Heart right ventricle (tissue), 16 donors: ENCODE measurements around the gene SECISBP2. TPM values are rescaled to one million over a fixed set of nuclear protein-coding genes. Genes with fewer than 3 reads are reported as not detected.

Experiments used
- ATAC-seq, 8 donors: fragments of 200-7000 bp; cut with Tn5 transposase; one replicate each; pipeline ENCODE4 v1.9.1; 2020; ENCODE audit warnings: mild to moderate bottlenecking in 8 of 8, moderate library complexity in 8 of 8, moderate number of reproducible peaks in 1 of 8
- DNase-seq, 2 donors: peaks; one replicate each; pipeline ENCODE4 v3.0.0-alpha.2; 2020
- H3K27ac ChIP-seq, 10 donors: fragments of 200-600 bp; sonication (generic) in 2 of 10; one replicate each; pipeline versions ENCODE4 v1.5.0 to v1.8.0; 2020 to 2022; ENCODE audit warnings: mild to moderate bottlenecking in 3 of 10
- H3K27me3 ChIP-seq, 7 donors: fragments of 200-600 bp; one replicate each; pipeline ENCODE4 v1.8.0; 2021 to 2022; ENCODE audit warnings: mild to moderate bottlenecking in 2 of 7
- H3K36me3 ChIP-seq, 9 donors: fragments of 200-600 bp; sonication (generic) in 1 of 9; one replicate each; pipeline versions ENCODE4 v1.5.0 to v1.8.0; 2020 to 2022; ENCODE audit warnings: mild to moderate bottlenecking in 2 of 9
- H3K4me1 ChIP-seq, 9 donors: fragments of 200-600 bp; sonication (generic) in 1 of 9; one replicate each; pipeline versions ENCODE4 v1.5.0 to v1.8.0; 2020 to 2022; ENCODE audit warnings: mild to moderate bottlenecking in 4 of 9
- H3K4me3 ChIP-seq, 10 donors: fragments of 200-600 bp; sonication (generic) in 2 of 10; one replicate each; pipeline versions ENCODE4 v1.5.0 to v1.8.0; 2020 to 2022; ENCODE audit warnings: mild to moderate bottlenecking in 7 of 10, moderate library complexity in 2 of 10
- H3K9me3 ChIP-seq, 11 donors: fragments of 200-600 bp in 10 of 11; sonication (generic) in 2 of 11; one replicate each; pipeline versions ENCODE4 v1.5.0 to v1.8.0; 2013 to 2022; ENCODE audit warnings: mild to moderate bottlenecking in 2 of 11, control low read depth in 1 of 11, moderate library complexity in 1 of 11
- WGBS, 2 donors: extraction: QIAGEN DNeasy Blood & Tissue Kit; methylation state at CpG; one replicate each; pipeline ENCODE4 v1.1.7; 2013; ENCODE audit warnings: inconsistent platforms in 1 of 2; 5-methylcytosine and 5-hydroxymethylcytosine counted together
- intact Hi-C, 10 donors: fragments of 100-400 bp; cut with DNase I; formaldehyde crosslinking; loops; one replicate each; pipeline versions ENCODE4 v1.11.1 to v1.14.2; 2022
- polyA plus RNA-seq, 2 donors: library from polyadenylated mRNA; stranded (reverse); fragments of 200-250 nt; gene quantifications; one replicate each; pipeline ENCODE4 v1.2.3, GENCODE V29; 2013
- total RNA-seq, 10 donors: library from RNA; stranded (reverse); fragmentation: NEBNext Ultra II Directional in 3 of 10; extraction: Animal tissue kit (Norgen Biotek cat#: 25700) in 3 of 10; gene quantifications; one replicate each; pipeline versions ENCODE4 v1.2.1 to v1.2.4, GENCODE V29; 2021 to 2023
- TF ChIP-seq, protein P1 (sequence below), 9 donors: fragments of 200-600 bp; sonication (generic) in 2 of 9; IDR thresholded peaks; one replicate each; pipeline versions ENCODE4 v1.5.0 to v1.8.0; 2021 to 2022; ENCODE audit warnings: antibody characterized with exemption in 9 of 9, mild to moderate bottlenecking in 5 of 9, moderate library complexity in 1 of 9
- donor health status: Arrhythmogenic right ventricular cardiomyopathy.
- donor health status: ischemic (EF 13 %, LVEDD 7.1; RV severe dilation, severe dysfunction).
- donor health status: healthy with polysubstance abuse.
- donor health status: DM: no; HTN: yes; CAD: no.
- donor health status: DM: no; HTN: no; CAD: no.
- donor health status: ischemic (EF 25% LVEDD 6.9; RV normal size, moderate dysfunction).
- donor health status: ischemic (EF 25% LVEDD 5.7; RV mildly dilated, moderate dysfunction).
- donor health status: healthy.
- donor health status: DM: yes; HTN: yes; CAD: no.
- donor health status: Ischemic cardiomyopathy.
- donor health status: ischemic (EF 35%, LVEDD 5.7; RV mildly dilated, moderate dysfunction).
- donor health status: nonischemic (EF 11% LVEDD 7.7; RV severe dilation, severe dysfunction).
- donor health status: DM: yes; HTN: yes; CAD: no.
- donor health status: PGD.
- donor health status: ischemic (EF 29% LVEDD 5.4; RV normal size, mild dysfunction).
- donor health status: nonischemic (EF 23%, LVEDD 6.1; RV moderate dilation, normal function).

SECISBP2 gene
- total and polyA plus RNA-seq, 12 donors = 13.9 to 20.1 (median 17.0) TPM

DNA sequence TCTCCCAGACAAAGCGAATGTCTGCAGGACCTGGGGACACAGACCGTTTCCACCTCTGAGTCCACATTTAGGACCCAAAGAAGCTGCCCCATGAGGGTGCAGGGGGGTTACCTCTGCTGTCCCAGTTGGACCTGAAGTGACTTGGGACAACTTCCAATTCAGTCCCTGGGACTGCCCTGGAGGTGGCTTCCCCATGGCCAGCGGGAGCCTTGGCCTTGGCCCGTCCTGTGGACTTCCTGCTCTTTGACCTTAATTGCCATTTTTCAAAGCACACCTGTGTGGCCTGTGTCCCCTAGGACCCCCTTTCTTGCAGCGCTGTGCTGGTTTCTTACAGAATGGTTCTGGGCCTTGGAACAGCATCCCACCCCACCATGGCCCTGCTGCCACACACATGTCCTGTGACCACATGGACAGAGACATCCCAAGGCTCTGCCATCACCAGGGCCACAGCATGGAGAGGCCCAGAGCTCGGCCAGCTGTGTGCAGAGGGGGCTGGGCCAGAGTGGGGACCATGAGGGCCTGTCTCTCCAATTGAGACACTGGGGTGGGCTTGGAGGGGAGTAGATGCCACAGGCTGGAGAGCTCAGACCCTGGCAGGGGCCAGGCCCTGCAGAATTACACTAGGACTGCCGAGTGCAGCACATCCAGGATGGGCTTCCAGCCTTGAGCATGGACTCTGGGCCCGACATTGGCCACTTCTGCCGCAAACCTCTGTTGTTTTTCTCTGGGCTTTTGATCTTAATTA, 45.8 kb downstream of the SECISBP2 start:
- Histone ChIP-seq H3K4me3 (no peak overlapping the region), H3K27ac (no peak overlapping the region), H3K27me3 (no peaks in the 10 kb centered on the region), H3K9me3 (no peaks in the 10 kb centered on the region), H3K4me1 (peaks cover 5 to 21% (median 17%) of the 10 kb centered on the region in 9 donors), H3K36me3 (peaks cover 0 to 50% (median 18%) of the 10 kb centered on the region in 9 donors)
- DNase-seq (no peak), ATAC-seq (no peak)
- WGBS, 2 donors = 93% methylated on average over 9 of the region's 9 CpGs
- TF ChIP-seq, protein P1, sequence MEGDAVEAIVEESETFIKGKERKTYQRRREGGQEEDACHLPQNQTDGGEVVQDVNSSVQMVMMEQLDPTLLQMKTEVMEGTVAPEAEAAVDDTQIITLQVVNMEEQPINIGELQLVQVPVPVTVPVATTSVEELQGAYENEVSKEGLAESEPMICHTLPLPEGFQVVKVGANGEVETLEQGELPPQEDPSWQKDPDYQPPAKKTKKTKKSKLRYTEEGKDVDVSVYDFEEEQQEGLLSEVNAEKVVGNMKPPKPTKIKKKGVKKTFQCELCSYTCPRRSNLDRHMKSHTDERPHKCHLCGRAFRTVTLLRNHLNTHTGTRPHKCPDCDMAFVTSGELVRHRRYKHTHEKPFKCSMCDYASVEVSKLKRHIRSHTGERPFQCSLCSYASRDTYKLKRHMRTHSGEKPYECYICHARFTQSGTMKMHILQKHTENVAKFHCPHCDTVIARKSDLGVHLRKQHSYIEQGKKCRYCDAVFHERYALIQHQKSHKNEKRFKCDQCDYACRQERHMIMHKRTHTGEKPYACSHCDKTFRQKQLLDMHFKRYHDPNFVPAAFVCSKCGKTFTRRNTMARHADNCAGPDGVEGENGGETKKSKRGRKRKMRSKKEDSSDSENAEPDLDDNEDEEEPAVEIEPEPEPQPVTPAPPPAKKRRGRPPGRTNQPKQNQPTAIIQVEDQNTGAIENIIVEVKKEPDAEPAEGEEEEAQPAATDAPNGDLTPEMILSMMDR (IDR thresholded peaks at IDR 0.05) = no peak
- intact Hi-C loops = no loop called here

DNA sequence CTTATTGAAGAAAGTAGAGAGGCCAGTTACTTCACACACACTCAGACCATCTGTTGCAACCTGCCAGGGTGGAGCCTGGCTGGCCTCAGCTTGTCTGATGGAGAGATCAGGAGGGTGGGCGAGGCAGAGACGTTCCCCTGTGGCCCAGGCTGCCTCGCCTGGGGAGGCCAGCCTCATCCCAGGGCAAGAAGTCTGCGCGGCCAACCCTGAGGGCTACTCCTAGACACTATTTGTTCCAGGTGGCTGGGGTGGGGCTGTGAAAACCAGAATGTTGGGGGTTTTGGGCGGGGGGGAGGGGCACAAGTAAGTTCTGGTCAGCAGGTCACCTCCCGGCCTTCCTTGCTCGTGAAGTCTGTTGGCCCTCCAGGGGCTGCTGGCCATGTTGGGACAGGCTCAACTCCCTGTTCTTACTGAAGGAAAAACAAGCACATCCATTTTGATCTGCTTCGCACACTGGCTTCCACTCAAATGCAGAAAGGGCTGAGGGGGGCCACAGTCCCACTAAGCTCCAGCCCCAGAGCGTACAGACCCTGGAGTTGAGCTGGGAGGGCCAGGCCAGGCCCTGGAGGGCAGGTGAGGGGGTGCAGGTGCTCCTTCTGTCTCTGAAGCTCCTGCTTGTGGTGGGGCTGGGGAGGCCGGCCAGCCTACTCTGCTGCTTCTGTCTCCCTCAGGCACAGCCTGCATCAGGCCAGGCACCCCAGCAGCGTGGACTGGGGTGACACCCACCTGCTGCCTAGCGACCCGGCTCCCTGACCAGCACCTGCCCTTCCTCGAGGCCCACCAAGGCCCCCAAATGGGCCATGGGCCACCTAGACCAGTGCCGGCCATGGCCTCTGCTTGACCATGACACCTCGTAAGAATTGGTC, 46.6 kb downstream of the SECISBP2 start:
- Histone ChIP-seq H3K4me3 (no peak overlapping the region), H3K9me3 (no peaks in the 10 kb centered on the region), H3K36me3 (peaks cover 0 to 42% (median 18%) of the 10 kb centered on the region in 9 donors), H3K27me3 (no peaks in the 10 kb centered on the region), H3K4me1 (peaks cover under 1 to 13% (median 9%) of the 10 kb centered on the region in 9 donors), H3K27ac (no peak overlapping the region)
- 93 to 94% methylated on average over 17 of the region's 17 CpGs for WGBS, 2 donors
- intact Hi-C loops = no loop called here
- TF ChIP-seq, protein P1 (IDR thresholded peaks at IDR 0.05) = no peak
- ATAC-seq (no peak), DNase-seq (no peak)

DNA sequence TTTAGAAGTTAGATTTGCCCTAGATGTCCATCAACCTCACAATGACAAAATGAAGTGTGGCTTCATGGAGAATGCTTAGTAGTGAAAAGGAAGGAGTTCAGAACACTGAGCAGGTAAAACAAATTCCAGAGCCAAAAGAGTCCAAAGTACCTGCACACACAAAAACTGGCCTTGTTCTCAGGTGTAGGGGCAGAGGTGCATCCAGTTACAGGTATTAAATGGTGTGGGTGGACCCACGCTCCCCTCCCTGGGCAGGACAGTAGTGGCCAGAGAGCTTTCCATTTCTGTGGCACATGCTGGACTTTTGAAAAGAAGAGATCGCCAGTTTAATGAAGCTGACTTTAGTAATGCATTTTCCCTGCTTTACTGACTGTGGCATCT, 47.2 kb downstream of the SECISBP2 start:
- ATAC-seq = no peak
- no peak overlapping the region for H3K27ac ChIP-seq
- TF ChIP-seq, protein P1 (IDR thresholded peaks at IDR 0.05) = no peak
- no peak for DNase-seq
- no peaks in the 10 kb centered on the region for H3K27me3 ChIP-seq
- H3K4me1 ChIP-seq = peaks cover 0 to 6% (median 2%) of the 10 kb centered on the region in 9 donors
- WGBS, 2 donors = 95 to 98% methylated on average over 2 of the region's 2 CpGs
- peaks cover 0 to 35% (median 18%) of the 10 kb centered on the region in 9 donors for H3K36me3 ChIP-seq
- intact Hi-C loops = no loop called here
- H3K9me3 ChIP-seq = no peaks in the 10 kb centered on the region
- H3K4me3 ChIP-seq = no peak overlapping the region

DNA sequence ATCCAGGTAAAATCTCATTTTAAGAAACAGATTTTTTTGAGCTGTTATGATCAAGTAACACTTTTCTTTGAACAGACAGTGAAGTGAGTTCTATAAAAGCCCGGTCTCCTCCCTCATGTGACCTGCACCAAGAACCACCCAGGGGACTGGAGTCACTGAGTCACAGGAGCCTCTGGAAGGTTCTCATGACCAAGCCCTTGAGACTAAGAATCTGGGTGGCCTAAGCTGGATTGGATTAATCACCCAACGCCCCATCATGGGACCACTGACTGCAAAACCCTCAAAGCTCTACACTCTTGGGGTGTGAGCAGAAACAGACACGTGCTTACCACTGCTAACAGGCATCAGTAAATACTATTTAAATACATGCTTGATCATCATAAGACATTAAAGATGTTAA, 48.4 kb downstream of the SECISBP2 start:
- 88 to 90% methylated on average over 3 of the region's 3 CpGs for WGBS, 2 donors
- ATAC-seq = no peak
- peaks cover 0 to 24% (median 6%) of the 10 kb centered on the region in 9 donors for H3K36me3 ChIP-seq
- no peak overlapping the region for H3K27ac ChIP-seq
- no peaks in the 10 kb centered on the region for H3K4me1 ChIP-seq
- no peaks in the 10 kb centered on the region for H3K27me3 ChIP-seq
- H3K9me3 ChIP-seq = no peaks in the 10 kb centered on the region
- H3K4me3 ChIP-seq = no peak overlapping the region
- TF ChIP-seq, protein P1 (IDR thresholded peaks at IDR 0.05) = no peak
- DNase-seq = no peak
- intact Hi-C loops = no loop called here
